ENCODE measurements around the gene RSBN1L.
A peak's percentile ranks its signal among the peaks of the same experiment; 100 is the strongest.

RSBN1L gene

DNA sequence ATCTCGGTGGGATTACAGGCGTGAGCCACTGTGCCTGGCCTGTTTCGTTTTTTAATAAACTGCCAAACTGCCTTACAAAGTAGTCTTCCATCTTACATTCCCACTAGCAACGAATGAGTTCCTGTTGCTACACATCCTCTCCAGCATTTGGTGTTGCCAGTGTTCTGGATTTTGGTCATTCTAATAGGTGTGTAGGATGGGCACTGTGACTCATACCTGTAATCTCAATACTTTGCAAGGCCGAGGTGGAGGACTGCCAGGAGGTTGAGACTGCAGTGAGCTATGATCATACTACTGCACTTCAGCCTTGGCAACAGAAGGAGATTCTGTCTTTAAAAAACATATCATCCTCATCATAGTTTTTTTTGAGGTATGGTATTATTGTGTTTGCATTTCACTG, 21.4 kb upstream of the RSBN1L start:
- DNase-seq (ENCODE audit: low spot score), result peak; percentile 78
- Histone ChIP-seq H3K4me3 (ENCODE audit: severe bottlenecking) (no peak overlapping the region), H3K9me3 (ENCODE audit: severe bottlenecking) (no peaks in the 10 kb centered on the region), H3K36me3 (ENCODE audit: low read depth) (no peaks in the 10 kb centered on the region), H3K27ac (ENCODE audit: poor library complexity, severe bottlenecking) (peak overlapping the region; percentile 23), H3K27me3 (ENCODE audit: insufficient read depth, poor library complexity, severe bottlenecking) (no peaks in the 10 kb centered on the region), H3K4me1 (ENCODE audit: insufficient read depth, poor library complexity, severe bottlenecking) (peaks cover 20% of the 10 kb centered on the region)
- peak; percentile 99 for ATAC-seq (ENCODE audit: low read depth)
- TF ChIP-seq, protein P1, sequence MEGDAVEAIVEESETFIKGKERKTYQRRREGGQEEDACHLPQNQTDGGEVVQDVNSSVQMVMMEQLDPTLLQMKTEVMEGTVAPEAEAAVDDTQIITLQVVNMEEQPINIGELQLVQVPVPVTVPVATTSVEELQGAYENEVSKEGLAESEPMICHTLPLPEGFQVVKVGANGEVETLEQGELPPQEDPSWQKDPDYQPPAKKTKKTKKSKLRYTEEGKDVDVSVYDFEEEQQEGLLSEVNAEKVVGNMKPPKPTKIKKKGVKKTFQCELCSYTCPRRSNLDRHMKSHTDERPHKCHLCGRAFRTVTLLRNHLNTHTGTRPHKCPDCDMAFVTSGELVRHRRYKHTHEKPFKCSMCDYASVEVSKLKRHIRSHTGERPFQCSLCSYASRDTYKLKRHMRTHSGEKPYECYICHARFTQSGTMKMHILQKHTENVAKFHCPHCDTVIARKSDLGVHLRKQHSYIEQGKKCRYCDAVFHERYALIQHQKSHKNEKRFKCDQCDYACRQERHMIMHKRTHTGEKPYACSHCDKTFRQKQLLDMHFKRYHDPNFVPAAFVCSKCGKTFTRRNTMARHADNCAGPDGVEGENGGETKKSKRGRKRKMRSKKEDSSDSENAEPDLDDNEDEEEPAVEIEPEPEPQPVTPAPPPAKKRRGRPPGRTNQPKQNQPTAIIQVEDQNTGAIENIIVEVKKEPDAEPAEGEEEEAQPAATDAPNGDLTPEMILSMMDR (IDR thresholded peaks at IDR 0.05; ENCODE audit: poor library complexity, severe bottlenecking), result no peak

DNA sequence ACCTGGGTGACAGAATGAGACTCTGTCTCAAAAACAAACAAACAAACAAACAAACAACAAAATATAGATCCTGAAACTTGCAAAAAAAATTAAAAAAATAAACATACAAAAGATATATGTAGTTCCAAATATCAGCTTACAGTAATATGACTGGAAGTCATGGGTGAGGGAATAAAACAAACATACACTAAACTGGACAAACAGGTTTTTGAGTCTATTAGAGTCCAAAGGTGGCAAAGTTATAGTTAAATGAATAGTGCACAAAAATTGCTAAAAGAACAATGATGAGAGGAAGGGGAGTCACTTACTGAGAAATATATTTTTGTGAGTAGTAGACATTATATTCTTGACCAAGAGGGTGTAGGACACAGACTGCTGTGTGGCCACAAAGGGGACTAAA, 16.7 kb upstream of the RSBN1L start:
- Histone ChIP-seq H3K4me1 (ENCODE audit: insufficient read depth, poor library complexity, severe bottlenecking) (peaks cover 15% of the 10 kb centered on the region), H3K27ac (ENCODE audit: poor library complexity, severe bottlenecking) (no peak overlapping the region), H3K27me3 (ENCODE audit: insufficient read depth, poor library complexity, severe bottlenecking) (no peaks in the 10 kb centered on the region), H3K36me3 (ENCODE audit: low read depth) (peaks cover 20% of the 10 kb centered on the region), H3K9me3 (ENCODE audit: severe bottlenecking) (no peaks in the 10 kb centered on the region), H3K4me3 (ENCODE audit: severe bottlenecking) (no peak overlapping the region)
- TF ChIP-seq, protein P1 (IDR thresholded peaks at IDR 0.05; ENCODE audit: poor library complexity, severe bottlenecking), result no peak
- DNase-seq (ENCODE audit: low spot score) (no peak), ATAC-seq (ENCODE audit: low read depth) (peak; percentile 41; the same call in 2 of the 3 replicates)

DNA sequence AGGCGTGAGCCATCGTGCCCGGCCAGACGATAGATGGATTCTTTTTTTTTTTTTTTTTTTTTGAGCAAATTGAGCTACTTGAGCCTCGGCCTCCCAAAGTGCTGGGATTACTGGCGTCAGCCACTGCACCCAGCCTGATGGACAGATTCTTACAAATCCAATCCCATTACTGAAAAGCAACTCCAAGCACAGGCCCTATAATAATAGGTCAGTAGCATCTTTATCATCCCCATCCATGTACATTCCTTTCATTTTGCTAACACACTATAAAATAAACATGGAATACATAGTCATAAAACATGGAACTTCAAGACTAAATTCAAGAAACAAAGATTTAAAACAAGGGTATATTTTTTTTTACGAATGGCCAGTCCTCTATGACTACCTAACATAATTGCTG, 16.0 kb upstream of the RSBN1L start:
- Histone ChIP-seq H3K27ac (ENCODE audit: poor library complexity, severe bottlenecking) (no peak overlapping the region), H3K4me3 (ENCODE audit: severe bottlenecking) (no peak overlapping the region), H3K9me3 (ENCODE audit: severe bottlenecking) (no peaks in the 10 kb centered on the region), H3K36me3 (ENCODE audit: low read depth) (peaks cover 26% of the 10 kb centered on the region), H3K27me3 (ENCODE audit: insufficient read depth, poor library complexity, severe bottlenecking) (no peaks in the 10 kb centered on the region), H3K4me1 (ENCODE audit: insufficient read depth, poor library complexity, severe bottlenecking) (peaks cover 15% of the 10 kb centered on the region)
- DNase-seq (ENCODE audit: low spot score) (no peak), ATAC-seq (ENCODE audit: low read depth) (no peak)
- TF ChIP-seq, protein P1 (IDR thresholded peaks at IDR 0.05; ENCODE audit: poor library complexity, severe bottlenecking), result no peak

DNA sequence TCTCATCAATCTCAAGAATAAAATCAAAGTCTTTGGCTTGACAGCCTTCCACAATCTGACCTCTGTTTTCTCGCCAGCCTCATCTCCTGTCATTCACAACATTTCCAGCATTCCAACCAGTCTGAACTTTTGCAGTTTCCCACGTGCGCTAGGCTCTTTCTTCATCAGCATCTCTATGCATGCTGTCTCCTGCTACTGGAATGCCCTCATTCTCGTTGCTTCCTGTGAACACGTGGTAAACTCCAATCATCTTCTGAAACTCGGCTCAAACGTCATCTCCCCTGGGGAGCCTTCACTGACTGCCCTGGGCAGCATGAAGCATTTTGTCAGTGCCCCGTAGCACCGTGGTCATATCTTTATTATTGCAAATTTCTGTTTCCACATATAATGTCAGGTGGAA, 12.2 kb upstream of the RSBN1L start:
- H3K27ac ChIP-seq (ENCODE audit: poor library complexity, severe bottlenecking), result no peak overlapping the region

DNA sequence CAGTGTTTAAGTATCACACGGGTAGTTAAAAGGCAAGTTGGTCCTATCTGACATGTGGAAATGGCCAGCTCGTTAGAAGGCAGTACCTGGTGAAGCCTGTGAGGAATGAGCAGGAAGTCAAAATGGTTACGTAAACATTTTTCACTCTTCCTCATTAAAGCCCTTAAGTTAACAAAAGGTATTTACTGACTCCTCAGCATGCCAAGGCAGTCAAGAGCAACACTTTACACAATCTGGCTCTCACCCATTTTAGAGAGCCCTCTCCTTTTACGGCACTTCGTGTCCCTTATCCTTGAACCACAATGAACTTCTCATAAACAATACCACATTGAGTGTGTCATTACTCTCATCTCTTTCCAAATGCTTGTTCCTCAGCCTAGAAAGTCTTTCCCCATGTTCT, 11.0 kb upstream of the RSBN1L start:
- no peak overlapping the region for H3K4me3 ChIP-seq (ENCODE audit: severe bottlenecking)
- ATAC-seq (ENCODE audit: low read depth), result peak; percentile 85
- H3K27ac ChIP-seq (ENCODE audit: poor library complexity, severe bottlenecking), result peak overlapping the region; percentile 14
- no peak for DNase-seq (ENCODE audit: low spot score)
- H3K4me1 ChIP-seq (ENCODE audit: insufficient read depth, poor library complexity, severe bottlenecking), result peaks cover 11% of the 10 kb centered on the region
- no peaks in the 10 kb centered on the region for H3K27me3 ChIP-seq (ENCODE audit: insufficient read depth, poor library complexity, severe bottlenecking)
- peaks cover 34% of the 10 kb centered on the region for H3K36me3 ChIP-seq (ENCODE audit: low read depth)
- TF ChIP-seq, protein P1 (IDR thresholded peaks at IDR 0.05; ENCODE audit: poor library complexity, severe bottlenecking), result no peak
- H3K9me3 ChIP-seq (ENCODE audit: severe bottlenecking), result no peaks in the 10 kb centered on the region

More for the DNA sequence above, 12.2 kb upstream of the RSBN1L start:
- Histone ChIP-seq H3K9me3 (ENCODE audit: severe bottlenecking) (no peaks in the 10 kb centered on the region), H3K4me3 (ENCODE audit: severe bottlenecking) (no peak overlapping the region), H3K36me3 (ENCODE audit: low read depth) (peaks cover 26% of the 10 kb centered on the region), H3K27me3 (ENCODE audit: insufficient read depth, poor library complexity, severe bottlenecking) (no peaks in the 10 kb centered on the region), H3K4me1 (ENCODE audit: insufficient read depth, poor library complexity, severe bottlenecking) (peaks cover 20% of the 10 kb centered on the region)
- no peak for DNase-seq (ENCODE audit: low spot score)
- no peak for ATAC-seq (ENCODE audit: low read depth)
- TF ChIP-seq, protein P1 (IDR thresholded peaks at IDR 0.05; ENCODE audit: poor library complexity, severe bottlenecking), result no peak

Data from RWPE2 (cell line).